ENCODE data around the gene RAD51B.
"Not testable (repeated sequence)": the region's sequence is repeated elsewhere in the genome, so short reads cannot be mapped to it uniquely, and the experiment has no call there.

Gene RAD51B

GRCh38 chr14:68250927-68251768 is 431.6 kb downstream of the RAD51B start:
- no peak for DNase-seq (ENCODE audit: low read depth)

DNA sequence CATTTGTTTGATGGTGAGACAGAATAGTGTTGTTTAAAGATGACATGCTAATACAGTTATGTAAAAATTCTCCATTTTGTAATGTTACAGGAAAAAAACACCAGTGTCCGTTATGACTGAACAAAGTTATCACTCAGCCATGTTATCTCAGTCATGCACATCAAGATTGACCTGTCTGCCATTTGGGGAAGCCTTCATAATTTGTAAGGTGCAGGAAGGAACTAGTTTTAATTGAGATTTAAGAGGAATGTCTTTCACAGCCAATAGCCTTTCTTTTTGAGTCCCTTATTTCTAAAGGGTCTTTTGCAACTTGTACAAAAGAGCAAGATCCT is 432.2 kb downstream of the RAD51B start:
- DNase-seq (ENCODE audit: low read depth) = no peak

DNA sequence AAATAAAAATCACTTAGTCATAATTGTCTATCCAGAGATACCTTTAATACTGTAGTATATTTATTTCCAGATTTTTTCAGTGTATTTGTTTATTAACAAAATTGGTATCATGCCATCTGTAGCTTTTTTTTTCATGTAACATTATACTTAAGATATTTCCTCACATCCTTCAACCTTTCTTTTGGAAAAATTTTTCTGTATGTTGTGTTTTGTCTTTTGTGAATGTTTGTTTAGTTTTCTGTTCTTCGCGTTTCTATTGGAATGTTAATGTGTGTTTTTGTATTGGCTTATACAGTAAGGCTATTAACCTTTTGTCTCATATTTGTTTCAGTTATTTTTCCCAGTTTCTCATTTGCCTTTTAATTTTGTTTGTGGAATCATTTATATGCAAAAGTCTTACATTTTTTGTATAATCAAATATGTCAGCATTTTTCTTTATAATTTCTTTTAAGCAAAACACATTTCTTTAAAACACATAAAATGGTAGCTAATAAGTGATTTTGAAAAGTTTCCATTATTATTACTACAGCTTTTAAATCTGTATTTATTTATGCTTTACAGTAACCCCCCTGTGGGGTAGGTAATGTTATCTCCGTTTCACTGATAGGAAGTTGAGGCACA is 433.7 kb downstream of the RAD51B start:
- DNase-seq (ENCODE audit: low read depth) = no peak

DNA sequence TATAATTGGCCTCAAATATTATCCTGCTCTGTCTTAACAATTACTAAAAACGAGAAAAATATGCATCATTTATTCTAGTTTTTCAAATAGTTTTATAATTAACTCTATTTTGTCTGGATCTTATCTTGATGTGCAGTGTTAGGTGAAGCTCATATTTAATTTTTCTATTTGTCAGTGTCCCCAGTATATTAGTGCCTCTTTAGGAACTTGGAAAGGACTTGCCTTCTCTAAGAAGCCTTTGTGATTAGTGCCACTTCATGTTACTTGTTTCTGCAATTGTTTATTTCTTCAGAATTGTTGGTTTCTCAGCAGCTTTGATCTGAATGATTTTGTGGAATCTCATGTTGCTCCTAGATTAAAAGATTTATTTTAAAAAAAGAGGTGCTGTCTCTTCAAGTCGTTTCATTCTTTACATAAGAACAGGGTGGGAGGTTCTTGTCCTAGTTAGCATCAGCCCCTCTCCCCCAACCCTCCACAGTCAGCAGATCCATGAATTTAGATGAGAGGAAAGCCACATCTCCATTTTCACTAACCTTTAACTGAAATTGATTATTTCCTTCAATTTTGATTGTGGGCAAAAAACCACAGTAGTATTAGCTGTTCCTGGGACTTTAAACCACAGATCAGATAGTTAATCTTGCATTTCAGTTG is 434.4 kb downstream of the RAD51B start:
- no peak for DNase-seq (ENCODE audit: low read depth)

DNA sequence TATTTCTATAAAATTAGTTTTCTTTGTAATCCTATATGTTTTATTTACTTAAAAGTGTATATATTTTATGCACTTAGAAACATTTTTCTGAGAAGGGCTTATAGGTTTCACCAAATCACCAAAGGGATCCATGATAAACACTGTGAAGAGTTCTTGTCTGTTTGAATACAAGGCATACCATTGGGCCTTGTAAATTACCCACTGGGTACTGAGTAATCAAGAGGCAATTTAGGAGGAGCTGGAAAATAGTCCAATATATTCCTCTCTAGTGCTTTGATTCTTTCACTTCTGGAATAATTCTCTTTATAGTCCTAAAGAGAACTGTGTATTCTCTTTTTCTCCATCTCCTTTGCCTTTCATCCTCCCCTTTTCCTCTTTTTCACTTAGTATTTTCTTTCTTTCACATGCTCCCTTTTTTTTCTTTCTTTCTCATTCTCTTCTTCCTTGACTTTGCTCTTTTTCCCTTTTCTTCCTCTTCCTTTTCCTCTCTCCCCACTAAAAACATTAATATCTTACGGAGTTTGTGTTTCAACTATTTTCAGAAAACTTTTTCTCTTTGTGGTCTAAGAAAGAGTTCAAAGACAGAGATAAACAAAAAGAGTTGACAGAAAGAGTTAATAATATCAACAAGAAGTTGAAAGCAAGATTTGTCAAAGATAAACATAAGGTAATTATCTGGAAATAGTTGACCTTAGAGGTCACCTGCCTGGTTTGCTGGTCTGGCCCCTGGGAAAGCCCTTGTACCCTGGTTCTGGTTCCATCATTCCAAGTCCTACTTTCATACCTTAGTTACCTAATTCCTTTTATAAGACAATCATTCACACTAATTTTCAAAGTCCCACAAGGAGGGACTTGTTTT is 435.3 kb downstream of the RAD51B start:
- no peak for DNase-seq (ENCODE audit: low read depth)

- DNase-seq (ENCODE audit: low read depth) = peak; percentile 88
These were observed 436.2 kb downstream of the RAD51B start for GRCh38 chr14:68255693-68256178.

- no peak for DNase-seq (ENCODE audit: low read depth)
These were observed 438.4 kb downstream of the RAD51B start for GRCh38 chr14:68257969-68258368.

DNA sequence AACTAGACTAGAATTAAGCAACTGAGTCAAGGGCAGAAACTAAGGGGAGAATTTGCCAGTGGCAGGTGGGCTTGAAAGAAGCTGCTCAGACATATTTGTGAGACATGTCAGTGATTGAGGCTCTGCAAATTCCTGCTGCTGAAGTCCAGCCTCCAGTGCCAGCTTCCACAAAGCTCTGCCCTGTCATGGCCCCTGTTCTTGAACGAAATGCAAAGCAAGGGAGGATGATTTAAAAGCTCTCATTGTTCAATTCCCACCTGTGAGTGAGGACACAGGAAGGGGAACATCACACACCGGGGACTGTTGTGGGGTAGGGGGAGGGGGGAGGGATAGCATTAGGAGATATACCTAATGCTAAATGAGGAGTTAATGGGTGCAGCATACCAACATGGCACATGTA is 439.4 kb downstream of the RAD51B start:
- not testable (repeated sequence) for DNase-seq (ENCODE audit: low read depth)

DNA sequence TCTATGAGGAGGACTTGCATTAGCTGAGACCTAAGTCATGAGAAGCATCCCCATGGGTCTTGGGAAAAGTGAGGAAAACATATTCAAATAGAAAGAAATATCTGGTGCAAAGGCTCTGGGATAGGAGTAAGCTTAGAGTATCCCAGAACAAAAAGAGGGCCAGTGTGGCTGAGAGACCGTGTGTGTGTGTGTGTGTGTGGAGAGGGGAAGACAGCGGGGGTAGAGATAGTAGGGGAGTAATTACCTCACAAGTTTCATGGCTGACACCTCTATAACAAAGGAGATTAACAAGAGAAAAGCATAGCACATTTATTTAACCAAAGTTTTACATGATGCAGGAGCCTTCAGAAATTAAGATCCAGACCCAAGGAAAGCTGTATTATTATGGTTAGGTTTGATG is 440.5 kb downstream of the RAD51B start:
- no peak for DNase-seq (ENCODE audit: low read depth)

GRCh38 chr14:68261092-68261842 is 441.7 kb downstream of the RAD51B start:
- DNase-seq (ENCODE audit: low read depth) = no peak

- DNase-seq (ENCODE audit: low read depth) = no peak
These were observed 443.0 kb downstream of the RAD51B start for GRCh38 chr14:68262567-68262966.

DNA sequence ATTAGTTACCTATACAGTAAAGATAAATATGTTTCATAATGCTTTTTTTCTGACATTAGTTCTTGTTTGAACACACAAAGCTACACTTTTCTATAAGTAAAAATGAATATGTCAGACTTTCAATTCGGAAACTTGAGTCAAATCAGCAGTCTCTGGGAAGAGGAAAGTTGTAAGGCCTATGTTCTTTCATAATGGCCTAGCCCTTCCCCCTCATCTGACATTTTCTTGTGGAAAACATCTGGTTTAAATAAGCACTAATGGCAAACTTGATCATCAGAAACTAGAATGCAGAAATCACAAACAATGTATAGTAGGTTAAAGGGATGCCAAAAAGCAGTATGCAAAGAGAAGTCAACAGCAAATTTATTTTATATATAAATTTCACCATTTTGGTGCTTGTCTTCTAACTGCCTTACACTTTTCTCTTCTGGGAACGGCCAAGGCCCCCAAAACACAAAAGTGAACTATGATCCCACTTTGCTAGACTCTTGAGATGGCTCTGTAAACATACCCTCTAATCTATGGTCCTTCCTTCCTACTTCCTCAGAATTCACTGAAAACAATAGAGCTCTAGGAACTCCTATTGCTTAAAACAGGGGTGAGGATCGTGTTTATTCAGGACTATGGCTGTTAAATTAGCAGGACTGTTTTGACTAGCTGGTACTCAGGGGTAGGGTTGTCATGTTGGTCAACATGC is 444.1 kb downstream of the RAD51B start:
- no peak for DNase-seq (ENCODE audit: low read depth)

DNA sequence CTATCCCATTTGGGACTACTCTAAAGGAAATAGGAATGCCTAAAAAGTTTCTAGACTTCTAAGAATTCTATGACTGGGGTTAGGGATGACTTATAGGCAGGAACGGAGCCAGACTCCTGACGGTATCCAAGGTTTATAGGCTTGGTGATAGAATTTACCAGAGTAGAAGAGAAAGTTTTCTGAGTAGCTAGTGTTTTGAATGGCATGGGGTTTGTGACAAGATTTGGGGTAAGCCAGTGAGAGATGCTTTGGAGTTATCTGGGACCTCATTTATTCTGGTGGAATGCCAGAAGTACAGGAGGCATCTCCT is 444.6 kb downstream of the RAD51B start:
- no peak for DNase-seq (ENCODE audit: low read depth)

- no peak for DNase-seq (ENCODE audit: low read depth)
These were observed 447.4 kb downstream of the RAD51B start for GRCh38 chr14:68266998-68267397.

GRCh38 chr14:68268197-68268596 is 448.6 kb downstream of the RAD51B start:
- no peak for DNase-seq (ENCODE audit: low read depth)

- DNase-seq (ENCODE audit: low read depth) = no peak
These were observed 449.1 kb downstream of the RAD51B start for GRCh38 chr14:68268719-68269118.

- DNase-seq (ENCODE audit: low read depth) = no peak
These were observed 449.8 kb downstream of the RAD51B start for GRCh38 chr14:68269136-68269927.

GRCh38 chr14:68270342-68270741 is 450.8 kb downstream of the RAD51B start:
- no peak for DNase-seq (ENCODE audit: low read depth)

- no peak for DNase-seq (ENCODE audit: low read depth)
These were observed 452.4 kb downstream of the RAD51B start for GRCh38 chr14:68271913-68272391.

DNA sequence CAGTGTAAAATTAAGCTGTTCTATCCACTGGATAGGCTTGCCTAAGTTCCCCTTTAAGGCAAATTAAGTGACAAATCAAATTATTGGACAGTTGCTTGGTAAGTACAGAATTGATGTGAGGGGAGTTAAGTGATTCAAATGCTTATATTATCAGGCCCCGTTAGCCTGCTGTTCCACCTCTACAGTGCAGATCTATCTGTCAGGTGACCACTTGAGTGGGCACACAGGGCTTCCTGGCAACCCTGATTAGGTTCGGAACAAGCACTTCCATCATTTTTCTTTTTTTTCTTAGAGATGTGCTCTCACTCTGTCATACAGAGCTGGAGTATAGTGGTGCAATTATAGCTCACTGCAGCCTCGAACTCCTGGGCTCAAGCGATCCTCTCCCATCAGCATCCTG is 453.8 kb downstream of the RAD51B start:
- no peak for DNase-seq (ENCODE audit: low read depth)

Measured in iris pigment epithelial cell (primary cell).